Muscle layer of duodenum (tissue), 2 donors: ENCODE measurements around the gene OR5H6.
"Not testable (repeated sequence)": the region's sequence is repeated elsewhere in the genome, so short reads cannot be mapped to it uniquely, and the experiment has no call there.

ENCODE experiments used
- H3K27ac ChIP-seq: one replicate; pipeline ENCODE4 v1.7.0; 2013; ENCODE audit warnings: mild to moderate bottlenecking, low read length
- H3K27me3 ChIP-seq: one replicate; pipeline ENCODE4 v1.7.0; 2013; ENCODE audit warnings: low read depth, mild to moderate bottlenecking, control low read depth, low read length
- H3K36me3 ChIP-seq, 2 donors: one replicate each; pipeline ENCODE4 v1.7.0; 2013; ENCODE audit warnings: low read length in 2 of 2, control low read depth in 1 of 2, mild to moderate bottlenecking in 1 of 2; ENCODE audit not compliant: insufficient read depth in 2 of 2, control insufficient read depth in 1 of 2
- H3K4me1 ChIP-seq, 2 donors: one replicate each; pipeline ENCODE4 v1.7.0; 2013; ENCODE audit warnings: low read length in 2 of 2, mild to moderate bottlenecking in 2 of 2, control low read depth in 1 of 2, moderate library complexity in 1 of 2; ENCODE audit not compliant: insufficient read depth in 2 of 2, control insufficient read depth in 1 of 2
- H3K4me3 ChIP-seq, 2 donors: one replicate each; pipeline ENCODE4 v1.7.0; 2013; ENCODE audit warnings: low read length in 2 of 2, low read depth in 1 of 2, mild to moderate bottlenecking in 1 of 2
- H3K9me3 ChIP-seq, 2 donors: one replicate each; pipeline ENCODE4 v1.7.0; 2013; ENCODE audit warnings: low read length in 2 of 2, control low read depth in 1 of 2, mild to moderate bottlenecking in 1 of 2; ENCODE audit not compliant: control insufficient read depth in 1 of 2
- donor health status: healthy.

Gene OR5H6

DNA sequence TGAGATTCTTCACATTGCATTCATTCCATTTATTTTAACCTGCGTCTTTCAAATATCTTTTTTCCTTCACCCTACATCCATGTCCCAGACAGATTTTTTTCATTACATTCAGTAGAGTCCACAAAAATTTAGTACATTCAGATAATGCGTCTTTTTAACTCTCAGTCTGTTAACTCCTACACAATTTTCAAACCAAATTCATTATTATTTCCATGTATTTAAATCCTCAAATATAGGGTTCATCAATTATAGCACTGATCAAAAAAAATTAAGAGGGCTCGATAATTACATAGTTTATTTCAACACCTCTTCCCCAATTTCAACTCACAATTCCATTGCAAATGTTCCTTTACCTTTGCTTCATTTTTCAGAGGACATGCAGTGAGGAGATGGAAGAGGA is at the start of gene OR5H6:
Gene OR5H6 (plus strand): TSS at position 301 of the 400 bp plus-strand sequence. CDS start 89 bp downstream, at position 390.
- H3K36me3 ChIP-seq, result no peaks in the 10 kb centered on the region
- peaks cover 0 to 6% of the 10 kb centered on the region in 2 donors for H3K9me3 ChIP-seq
- H3K4me3 ChIP-seq, result no peak within 1 kb of the TSS
- H3K27me3 ChIP-seq, result no peaks in the 10 kb centered on the region
- H3K4me1 ChIP-seq, result no peaks in the 10 kb centered on the region
- H3K27ac ChIP-seq, result no peak within 1 kb of the TSS

DNA sequence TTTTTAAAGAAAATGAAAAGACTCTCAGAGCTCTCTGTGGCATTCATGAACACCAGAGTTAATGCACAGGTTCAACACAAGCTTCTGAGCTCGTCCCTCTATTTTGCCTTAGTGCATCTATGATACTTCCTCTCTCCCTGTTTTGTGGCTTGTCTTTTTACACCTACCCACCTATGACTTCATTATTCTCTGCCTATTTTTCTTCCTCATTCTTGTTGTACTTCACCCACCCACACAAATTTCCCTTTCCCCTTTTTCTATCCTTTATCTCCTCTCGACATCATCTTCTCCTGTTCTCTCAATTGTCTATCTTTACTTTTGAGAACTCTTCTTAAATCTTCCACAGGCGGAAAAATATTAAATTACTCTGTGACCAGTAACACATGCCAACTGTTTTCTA is 49.0 kb upstream of the OR5H6 start:
- Histone ChIP-seq H3K27me3 (no peaks in the 10 kb centered on the region), H3K4me1 (no peaks in the 10 kb centered on the region), H3K36me3 (no peaks in the 10 kb centered on the region), H3K9me3 (no peaks in the 10 kb centered on the region), H3K4me3 (no peak overlapping the region), H3K27ac (no peak overlapping the region)

DNA sequence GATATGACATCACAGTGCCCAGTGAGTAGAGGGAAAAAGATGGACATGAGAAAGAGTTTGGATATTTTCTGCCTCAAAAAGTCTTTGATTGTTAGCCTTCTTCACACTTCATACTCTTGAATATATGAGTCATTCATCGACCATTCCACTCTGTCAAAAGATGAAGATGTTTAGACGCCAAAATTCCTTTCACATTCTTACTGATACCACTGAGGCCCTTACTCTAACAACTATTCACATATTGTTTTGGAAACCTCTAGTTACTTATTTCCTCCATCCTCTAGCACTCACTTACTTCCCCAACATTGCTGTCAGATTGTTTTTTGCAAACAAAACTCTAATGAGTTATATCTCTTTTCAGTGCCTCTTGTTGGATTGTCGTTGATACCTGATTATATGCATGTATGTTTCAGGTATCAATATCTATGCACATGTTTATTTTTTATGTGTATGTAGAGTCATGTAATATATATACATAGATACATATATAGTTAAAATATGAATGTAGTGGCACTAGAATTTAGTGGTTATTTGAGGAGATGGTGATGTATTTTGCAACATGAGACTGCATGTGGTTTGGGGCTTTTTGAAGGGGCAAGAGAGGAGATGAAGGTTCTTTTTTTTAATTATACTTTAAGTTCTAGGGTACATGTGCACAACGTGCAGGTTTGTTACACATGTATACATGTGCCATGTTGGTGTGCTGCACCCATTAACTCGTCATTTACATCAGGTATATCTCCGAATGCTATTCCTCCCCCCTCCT is 40.0 kb upstream of the OR5H6 start:
- Histone ChIP-seq H3K27ac (no peak overlapping the region), H3K9me3 (no peaks in the 10 kb centered on the region), H3K4me1 (no peaks in the 10 kb centered on the region), H3K36me3 (no peaks in the 10 kb centered on the region), H3K27me3 (no peaks in the 10 kb centered on the region), H3K4me3 (no peak overlapping the region)

DNA sequence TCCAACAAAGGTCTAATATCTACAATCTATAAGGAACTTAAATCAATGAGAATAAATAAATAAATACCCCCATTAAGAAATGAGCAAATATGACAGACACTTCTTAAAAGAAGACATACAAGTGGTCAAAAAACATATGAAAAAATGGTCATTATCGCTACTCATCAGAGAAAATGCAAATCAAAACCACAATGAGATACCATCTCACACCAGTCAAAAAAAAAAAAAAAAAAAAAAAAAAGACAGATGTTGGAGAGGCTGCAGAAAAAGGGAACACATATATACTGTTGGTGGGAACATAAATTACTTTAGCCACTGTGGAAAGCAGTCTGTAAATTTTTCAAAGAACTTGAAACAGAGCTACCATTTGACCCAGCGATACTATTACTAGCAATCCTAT is 31.6 kb upstream of the OR5H6 start:
- H3K4me1 ChIP-seq, result no peaks in the 10 kb centered on the region
- H3K27me3 ChIP-seq, result no peaks in the 10 kb centered on the region
- H3K36me3 ChIP-seq, result no peaks in the 10 kb centered on the region
- H3K27ac ChIP-seq, result no peak overlapping the region
- H3K4me3 ChIP-seq, result no peak overlapping the region
- no peaks in the 10 kb centered on the region for H3K9me3 ChIP-seq

DNA sequence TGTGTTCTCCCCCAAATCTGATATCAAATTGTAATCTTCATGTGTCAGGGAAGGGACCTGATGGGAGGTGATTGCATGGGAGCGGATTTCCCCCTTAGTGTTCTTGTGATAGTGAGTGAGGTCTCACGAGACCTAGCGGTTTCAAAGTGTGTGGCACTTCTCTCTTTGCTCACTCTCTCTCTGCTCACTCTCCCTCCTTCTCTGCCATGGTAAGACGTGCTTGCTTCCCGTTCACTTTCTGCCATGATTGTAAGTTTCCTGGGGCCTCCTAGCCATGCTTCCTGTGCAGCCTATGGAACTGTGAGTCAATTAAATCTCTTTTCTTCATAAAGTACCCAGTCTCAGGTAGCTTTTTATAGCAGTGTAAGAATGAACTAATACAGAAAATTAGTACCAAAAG is 30.6 kb upstream of the OR5H6 start:
- Histone ChIP-seq H3K36me3 (no peaks in the 10 kb centered on the region), H3K27me3 (no peaks in the 10 kb centered on the region), H3K27ac (no peak overlapping the region), H3K9me3 (no peaks in the 10 kb centered on the region), H3K4me3 (no peak overlapping the region), H3K4me1 (no peaks in the 10 kb centered on the region)

DNA sequence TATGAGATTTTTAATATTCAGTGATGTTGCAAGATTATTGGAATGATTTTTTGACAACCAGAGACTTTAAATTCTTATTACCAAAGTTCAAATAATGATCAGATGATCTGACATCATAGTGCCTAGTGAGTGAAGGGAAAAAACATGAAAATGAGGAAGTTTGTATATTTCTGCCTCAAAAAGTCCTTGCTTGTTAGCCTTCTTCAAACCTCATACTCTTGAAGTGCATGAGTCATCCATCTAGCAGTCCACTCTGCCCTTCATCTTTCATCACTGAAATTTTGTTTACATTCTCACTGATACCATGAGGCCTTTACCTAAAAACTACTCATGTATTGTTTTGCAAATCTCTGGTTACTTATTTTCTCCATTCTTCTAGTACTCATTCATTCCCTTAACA is 23.9 kb upstream of the OR5H6 start:
- no peaks in the 10 kb centered on the region for H3K4me1 ChIP-seq
- H3K27me3 ChIP-seq, result no peaks in the 10 kb centered on the region
- H3K9me3 ChIP-seq, result no peaks in the 10 kb centered on the region
- no peak overlapping the region for H3K27ac ChIP-seq
- H3K4me3 ChIP-seq, result no peak overlapping the region
- H3K36me3 ChIP-seq, result no peaks in the 10 kb centered on the region

DNA sequence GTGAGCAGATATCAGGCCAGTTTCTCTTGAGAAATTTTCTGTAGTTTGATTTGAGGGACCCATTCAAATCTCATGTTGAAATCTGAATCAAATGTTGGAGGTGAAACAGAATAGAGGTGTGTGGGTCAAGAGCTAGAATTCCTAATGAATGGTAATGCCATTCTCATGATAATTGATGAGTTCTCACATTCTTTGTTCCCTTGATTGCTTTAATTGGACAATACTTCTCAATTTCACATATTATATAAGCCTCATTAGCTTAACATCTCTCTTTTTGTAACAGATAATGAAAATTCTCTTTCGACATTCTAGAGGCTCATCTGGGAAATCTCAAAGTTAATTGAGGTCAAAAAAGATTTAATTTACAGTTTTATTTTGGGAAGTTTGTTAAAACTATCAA is 21.9 kb upstream of the OR5H6 start:
- no peaks in the 10 kb centered on the region for H3K9me3 ChIP-seq
- no peak overlapping the region for H3K4me3 ChIP-seq
- H3K27ac ChIP-seq, result no peak overlapping the region
- no peaks in the 10 kb centered on the region for H3K27me3 ChIP-seq
- no peaks in the 10 kb centered on the region for H3K36me3 ChIP-seq
- H3K4me1 ChIP-seq, result no peaks in the 10 kb centered on the region

DNA sequence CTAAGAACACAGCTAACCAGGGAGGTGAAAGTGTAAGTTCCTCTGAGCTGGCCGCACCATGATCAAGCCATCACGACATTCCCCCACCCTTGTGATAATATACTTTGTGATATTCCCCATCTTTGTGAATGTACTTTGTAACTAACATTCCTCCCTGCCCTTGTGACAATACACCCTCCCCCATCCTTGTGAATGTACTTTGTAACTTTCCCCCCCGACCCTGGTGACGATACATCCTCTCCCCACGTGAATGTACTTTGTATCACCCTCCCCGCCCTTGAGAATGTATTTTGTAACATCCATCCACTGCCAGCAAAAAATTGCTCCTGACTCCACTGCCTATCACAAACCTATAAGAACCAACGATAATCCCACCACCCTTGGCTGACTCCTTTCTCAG is 20.2 kb upstream of the OR5H6 start:
- H3K9me3 ChIP-seq, result no peaks in the 10 kb centered on the region
- no peak overlapping the region for H3K27ac ChIP-seq
- no peaks in the 10 kb centered on the region for H3K27me3 ChIP-seq
- no peak overlapping the region for H3K4me3 ChIP-seq
- H3K4me1 ChIP-seq, result no peaks in the 10 kb centered on the region
- no peaks in the 10 kb centered on the region for H3K36me3 ChIP-seq

DNA sequence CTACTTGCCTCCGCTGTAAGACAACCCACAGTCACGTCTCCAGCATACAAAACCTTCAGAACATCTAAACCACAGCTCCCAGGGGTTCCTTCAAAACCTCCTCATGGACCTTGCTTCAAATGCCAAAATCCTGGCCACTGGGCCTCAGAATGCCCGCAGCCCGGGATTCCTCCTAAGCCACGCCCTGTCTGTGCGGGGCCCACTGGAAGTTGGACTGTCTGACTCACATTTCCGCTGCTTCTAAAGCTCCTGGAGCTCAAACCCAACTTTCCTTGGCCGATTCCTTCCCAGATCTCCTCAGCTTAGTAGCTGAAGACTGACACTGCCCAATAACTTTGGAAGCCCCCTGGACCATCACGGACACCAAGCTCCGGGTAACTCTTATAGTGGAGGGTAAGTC is 17.9 kb upstream of the OR5H6 start:
- no peaks in the 10 kb centered on the region for H3K36me3 ChIP-seq
- H3K27ac ChIP-seq, result no peak overlapping the region
- H3K9me3 ChIP-seq, result peaks cover 0 to 3% of the 10 kb centered on the region in 2 donors
- no peaks in the 10 kb centered on the region for H3K4me1 ChIP-seq
- no peak overlapping the region for H3K4me3 ChIP-seq
- no peaks in the 10 kb centered on the region for H3K27me3 ChIP-seq

DNA sequence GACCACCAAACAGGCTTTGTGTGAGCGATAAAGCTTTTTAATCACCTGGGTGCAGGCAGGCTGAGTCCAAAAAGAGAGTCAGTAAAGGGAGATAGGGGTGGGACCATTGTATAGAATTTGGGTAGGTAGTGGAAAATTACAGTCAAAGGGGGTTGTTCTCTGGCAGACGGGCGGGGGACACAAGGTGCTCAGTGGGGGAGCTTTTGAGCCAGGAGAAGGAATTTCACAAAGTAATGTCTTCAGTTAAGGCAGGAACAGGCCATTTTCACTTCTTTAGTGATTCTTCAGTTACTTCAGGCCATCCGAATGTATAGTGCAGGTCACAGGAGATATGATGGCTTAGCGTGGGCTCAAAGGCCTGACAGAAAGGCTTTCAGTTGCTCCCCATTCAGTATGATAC is 8.0 kb upstream of the OR5H6 start:
- not testable (repeated sequence) for H3K4me3 ChIP-seq, H3K4me1 ChIP-seq, H3K27ac ChIP-seq, H3K9me3 ChIP-seq, H3K27me3 ChIP-seq, H3K36me3 ChIP-seq

DNA sequence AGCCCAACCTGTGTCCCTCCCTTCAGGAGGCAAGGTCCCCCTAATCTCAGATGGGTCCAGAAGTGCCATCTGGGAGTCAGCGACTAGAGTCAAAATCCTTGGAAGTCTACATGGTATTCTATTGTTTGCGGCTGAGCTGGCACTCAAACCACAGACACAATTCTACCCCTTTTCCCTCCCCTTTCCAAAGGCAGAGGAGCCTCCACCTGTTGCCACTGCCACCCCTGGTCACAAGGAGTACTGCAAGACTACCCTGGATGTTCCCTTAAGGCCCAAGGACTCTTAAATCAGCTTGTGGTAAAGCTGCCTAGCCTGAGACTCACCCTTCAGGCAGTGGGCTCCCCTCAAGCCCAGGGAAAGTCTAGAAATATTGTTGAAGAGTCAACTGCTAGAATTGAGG is 4.3 kb upstream of the OR5H6 start:
- H3K9me3 ChIP-seq, result peaks cover 0 to 9% of the 10 kb centered on the region in 2 donors

DNA sequence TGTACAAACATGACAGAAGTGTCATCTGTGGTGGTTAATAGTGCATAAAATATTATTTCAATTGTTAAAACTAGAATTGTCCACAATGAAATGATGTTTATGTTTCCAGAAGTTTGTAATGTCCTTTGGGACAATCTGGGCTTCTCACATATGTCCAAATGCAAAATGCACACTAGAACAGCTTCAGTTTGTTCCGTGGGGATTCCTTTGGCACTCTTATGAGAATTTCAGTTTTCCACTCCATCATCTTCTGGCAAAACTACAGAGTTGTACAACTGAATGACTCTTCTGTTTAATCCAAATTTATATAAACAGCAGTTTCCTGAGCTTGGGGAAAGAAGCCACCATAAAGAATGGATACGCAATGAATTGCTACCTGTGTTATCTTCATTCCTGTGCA is 2.0 kb upstream of the OR5H6 start:
- Histone ChIP-seq H3K9me3 (peaks cover 0 to 9% of the 10 kb centered on the region in 2 donors), H3K27ac (no peak overlapping the region), H3K27me3 (no peaks in the 10 kb centered on the region), H3K4me3 (no peak overlapping the region), H3K36me3 (no peaks in the 10 kb centered on the region), H3K4me1 (no peaks in the 10 kb centered on the region)

More for the DNA sequence above, 4.3 kb upstream of the OR5H6 start:
- Histone ChIP-seq H3K4me1 (no peaks in the 10 kb centered on the region), H3K27me3 (no peaks in the 10 kb centered on the region), H3K27ac (no peak overlapping the region), H3K36me3 (no peaks in the 10 kb centered on the region), H3K4me3 (no peak overlapping the region)
